SK-N-SH (cell line): ENCODE results near the gene MUC5B.

ENCODE experiments used
- EZH2phosphoT487 ChIP-seq: fragments of 200-600 bp; sonication (generic); IDR thresholded peaks from 2 replicates; pipeline ENCODE4 v1.6.1; 2017; ENCODE audit warnings: low read depth, mixed run types, mild to moderate bottlenecking, antibody characterized with exemption, moderate library complexity, borderline replicate concordance
- MAX ChIP-seq: IDR thresholded peaks from 2 replicates; pipeline ENCODE4 v1.4.0; 2012; ENCODE audit warnings: low read depth
- NFIC ChIP-seq: IDR thresholded peaks from 2 replicates; pipeline ENCODE4 v1.4.0; 2012; ENCODE audit warnings: borderline replicate concordance
- RAD21 ChIP-seq: IDR thresholded peaks from 2 replicates; pipeline ENCODE4 v1.6.1; 2012; ENCODE audit warnings: mild to moderate bottlenecking, low read length
- RXRA ChIP-seq: IDR thresholded peaks from 2 replicates; pipeline ENCODE4 v1.4.0; 2012; ENCODE audit warnings: low read depth, mild to moderate bottlenecking, borderline replicate concordance
- SMC3 ChIP-seq: IDR thresholded peaks from 2 replicates; pipeline ENCODE4 v1.6.1; 2012; ENCODE audit warnings: low read depth, low read length, improper control_type of control experiment
- USF1 ChIP-seq: IDR thresholded peaks from 2 replicates; pipeline ENCODE4 v1.4.0; 2012; ENCODE audit warnings: low read depth, borderline replicate concordance
- ZBTB33 ChIP-seq: IDR thresholded peaks from 2 replicates; pipeline ENCODE4 v1.4.0; 2012; ENCODE audit warnings: low read depth, borderline replicate concordance
- TF ChIP-seq, protein P1 (sequence below): fragments of 200-600 bp; sonication (generic); IDR thresholded peaks from 2 replicates; pipeline ENCODE4 v1.6.1; 2017; ENCODE audit warnings: antibody characterized with exemption, mild to moderate bottlenecking, moderate library complexity

DNA sequence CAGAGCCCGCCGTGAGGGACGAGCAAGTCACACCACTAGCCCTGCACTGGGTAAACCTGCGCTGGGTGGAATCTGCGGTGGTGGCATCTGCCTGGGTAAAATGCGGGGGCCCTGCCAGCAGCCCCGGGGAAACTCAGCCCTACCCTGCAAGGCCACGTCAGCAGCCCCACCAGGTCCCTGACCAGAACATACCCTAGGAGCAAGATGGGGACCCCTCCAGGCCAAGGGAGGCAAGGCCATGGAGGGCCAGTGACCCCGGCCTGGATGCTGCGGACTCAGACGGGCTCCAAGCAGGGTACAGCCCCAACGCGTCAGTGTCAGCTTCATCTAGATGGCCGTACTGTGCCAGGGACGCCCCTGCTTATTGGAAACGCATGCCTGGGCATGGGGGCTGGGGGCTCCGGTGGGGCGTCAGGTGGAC lies 60.2 kb downstream of the MUC5B start:
- TF ChIP-seq, protein P1, sequence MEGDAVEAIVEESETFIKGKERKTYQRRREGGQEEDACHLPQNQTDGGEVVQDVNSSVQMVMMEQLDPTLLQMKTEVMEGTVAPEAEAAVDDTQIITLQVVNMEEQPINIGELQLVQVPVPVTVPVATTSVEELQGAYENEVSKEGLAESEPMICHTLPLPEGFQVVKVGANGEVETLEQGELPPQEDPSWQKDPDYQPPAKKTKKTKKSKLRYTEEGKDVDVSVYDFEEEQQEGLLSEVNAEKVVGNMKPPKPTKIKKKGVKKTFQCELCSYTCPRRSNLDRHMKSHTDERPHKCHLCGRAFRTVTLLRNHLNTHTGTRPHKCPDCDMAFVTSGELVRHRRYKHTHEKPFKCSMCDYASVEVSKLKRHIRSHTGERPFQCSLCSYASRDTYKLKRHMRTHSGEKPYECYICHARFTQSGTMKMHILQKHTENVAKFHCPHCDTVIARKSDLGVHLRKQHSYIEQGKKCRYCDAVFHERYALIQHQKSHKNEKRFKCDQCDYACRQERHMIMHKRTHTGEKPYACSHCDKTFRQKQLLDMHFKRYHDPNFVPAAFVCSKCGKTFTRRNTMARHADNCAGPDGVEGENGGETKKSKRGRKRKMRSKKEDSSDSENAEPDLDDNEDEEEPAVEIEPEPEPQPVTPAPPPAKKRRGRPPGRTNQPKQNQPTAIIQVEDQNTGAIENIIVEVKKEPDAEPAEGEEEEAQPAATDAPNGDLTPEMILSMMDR, result no peak
- TF ChIP-seq USF1 (no peak), EZH2phosphoT487 (no peak), MAX (no peak), SMC3 (no peak), RXRA (no peak), ZBTB33 (no peak), RAD21 (no peak), NFIC (no peak)
